Psoas muscle (tissue), 8 donors: Measurements from ENCODE around the gene VRTN. TPM values are rescaled to one million over a fixed set of nuclear protein-coding genes. Genes with fewer than 3 reads are reported as not detected.

ENCODE experiments used
- ATAC-seq, 4 donors: fragments of 200-7000 bp; cut with Tn5 transposase; one replicate each; pipeline ENCODE4 v1.9.1; 2020; ENCODE audit warnings: moderate library complexity in 3 of 4, mild to moderate bottlenecking in 2 of 4
- DNase-seq, 2 donors: peaks; one replicate each; pipeline ENCODE4 v3.0.0-alpha.2; 2020
- H3K27ac ChIP-seq: fragments of 200-600 bp; one replicate; pipeline ENCODE4 v1.8.0; 2022
- H3K27me3 ChIP-seq, 3 donors: fragments of 200-600 bp in 1 of 3; one replicate each; pipeline versions ENCODE4 v1.6.1 to v1.8.0; 2013 to 2022; ENCODE audit warnings: low read length in 2 of 3, mild to moderate bottlenecking in 2 of 3, moderate library complexity in 1 of 3; ENCODE audit not compliant: insufficient read depth in 3 of 3
- H3K36me3 ChIP-seq, 2 donors: fragments of 200-600 bp in 1 of 2; one replicate each; pipeline versions ENCODE4 v1.6.1 to v1.8.0; 2013 to 2022; ENCODE audit warnings: low read depth in 1 of 2, mild to moderate bottlenecking in 1 of 2, moderate library complexity in 1 of 2; ENCODE audit not compliant: insufficient read depth in 1 of 2
- H3K4me1 ChIP-seq: fragments of 200-600 bp; one replicate; pipeline ENCODE4 v1.8.0; 2022
- H3K4me3 ChIP-seq: fragments of 200-600 bp; one replicate; pipeline ENCODE4 v1.8.0; 2022; ENCODE audit warnings: mild to moderate bottlenecking
- H3K9me3 ChIP-seq: fragments of 200-600 bp; one replicate; pipeline ENCODE4 v1.8.0; 2022
- CTCF ChIP-seq: fragments of 200-600 bp; IDR thresholded peaks from one replicate; pipeline ENCODE4 v1.8.0; 2022; ENCODE audit warnings: antibody characterized with exemption
- WGBS, 3 donors: extraction: QIAGEN DNeasy Blood & Tissue Kit; methylation state at CpG; one replicate each; pipeline versions ENCODE4 v1.1.6 to v1.1.7; 2013; 5-methylcytosine and 5-hydroxymethylcytosine counted together
- intact Hi-C, 2 donors: fragments of 100-400 bp; cut with DNase I; formaldehyde crosslinking; loops; one replicate each; pipeline versions ENCODE4 v1.11.0 to v1.14.2; 2022
- polyA plus RNA-seq, 3 donors: library from polyadenylated mRNA; stranded (reverse); fragments of 200-250 nt; gene quantifications; one replicate each; pipeline ENCODE4 v1.2.3, GENCODE V29; 2013
- total RNA-seq, 4 donors: library from RNA; stranded (reverse); fragmentation: NEBNext Ultra II Directional in 2 of 4; extraction: Animal tissue kit (Norgen Biotek cat#: 25700) in 2 of 4; gene quantifications; one replicate each; pipeline versions ENCODE4 v1.2.1 to v1.2.4, GENCODE V29; 2021 to 2023
- donor health status: healthy with polysubstance abuse.
- donor health status: DM: no; HTN: no; CAD: no; lungs with moderate emphysema.
- donor health status: Bipolar disorder and iron deficiency.
- donor health status: healthy.
- donor health status: DM: yes; HTN: yes; CAD: no.
- donor health status: DM: no; HTN: no; CAD: no.
- donor health status: DM: no; HTN: no; CAD: no.
- donor health status: DM: yes; HTN: yes; CAD: no.

The VRTN gene
- total and polyA plus RNA-seq, 7 donors, result not detected

DNA sequence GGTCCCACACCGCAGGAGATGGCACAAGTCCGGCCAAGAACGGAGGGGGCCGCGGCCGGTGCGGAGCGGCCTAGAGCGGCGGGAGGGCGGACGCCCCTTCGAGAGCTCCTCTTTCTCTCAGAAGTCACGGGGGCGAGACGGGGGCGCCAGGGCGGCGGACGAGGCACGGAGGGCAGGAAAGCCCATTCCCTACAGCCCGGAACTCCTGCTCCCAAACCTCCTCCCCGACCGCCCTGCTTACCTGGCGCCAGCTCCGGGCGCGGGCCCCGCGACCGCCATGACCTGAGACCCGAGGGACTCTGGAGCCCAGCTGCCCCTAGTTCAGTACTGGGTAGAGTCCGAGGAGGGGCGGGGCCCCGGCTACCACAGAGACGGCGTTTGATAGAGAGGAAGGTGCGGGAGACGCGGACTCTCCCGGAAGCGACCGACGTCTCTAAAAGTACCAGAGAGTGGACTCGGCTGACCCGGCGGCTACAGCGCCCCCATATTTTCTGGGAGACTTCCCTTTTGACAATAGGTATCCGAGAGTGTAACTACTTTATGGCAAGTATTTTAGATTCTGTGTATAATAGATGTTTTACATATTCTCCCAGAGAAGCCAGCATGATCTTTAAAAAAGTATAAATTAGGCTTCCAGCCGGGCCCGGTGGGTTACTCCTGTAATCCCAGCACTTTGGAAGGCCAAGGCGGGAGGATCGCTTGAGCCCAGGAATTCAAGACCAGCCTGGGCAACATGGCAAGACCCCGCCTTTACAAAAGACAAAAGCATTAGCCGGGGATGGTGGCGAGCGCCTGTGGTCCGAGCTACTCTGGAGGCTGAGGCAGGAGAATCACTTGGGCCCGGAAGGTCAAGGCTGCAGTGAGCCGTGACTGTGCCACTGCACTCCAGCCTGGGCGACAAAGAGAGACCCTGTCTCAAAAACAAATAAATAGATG lies 45.4 kb upstream of the VRTN start, which contains the start of gene ABCD4:
TSS of gene ABCD4 (minus strand) at position 301 of the 936 bp plus-strand sequence. CDS start at position 279, 22 bp downstream.
- peak within 1 kb of the TSS; percentile 86 for H3K27ac ChIP-seq
- TF ChIP-seq CTCF, result peak; percentile 34
- WGBS, 3 donors, result 11 to 15% (median 12%) methylated on average over 53 to 61 of the region's 61 CpGs
- ATAC-seq (peak; percentile 99), DNase-seq (peak; percentile 94 to 96)
- no peaks in the 10 kb centered on the region for H3K27me3 ChIP-seq
- intact Hi-C loops, result no loop called here
- peak within 1 kb of the TSS; percentile 98 for H3K4me3 ChIP-seq
- H3K36me3 ChIP-seq, result peaks cover 0 to 16% of the 10 kb centered on the region in 2 donors
- H3K9me3 ChIP-seq, result no peaks in the 10 kb centered on the region
- H3K4me1 ChIP-seq, result peaks cover 7% of the 10 kb centered on the region

DNA sequence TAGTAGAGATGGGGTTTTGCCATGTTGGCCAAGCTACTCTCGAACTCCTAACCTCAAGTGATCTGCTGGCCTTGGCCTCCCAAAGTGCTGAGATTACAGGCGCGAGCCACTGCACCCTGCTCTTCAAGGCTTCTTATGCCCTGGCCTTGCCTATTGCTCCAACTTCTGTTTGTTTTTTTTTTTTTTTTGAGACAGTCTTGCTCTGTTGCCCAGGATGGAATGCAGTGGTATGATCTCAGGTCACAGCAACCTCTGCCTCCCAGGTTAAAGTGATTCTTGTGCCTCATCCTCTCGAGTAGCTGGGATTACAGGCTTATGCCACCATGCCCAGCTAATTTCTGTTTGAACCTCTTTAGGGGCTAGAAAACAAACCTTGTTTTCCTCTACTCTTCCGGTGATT lies 39.6 kb upstream of the VRTN start:
- 79 to 89% (median 85%) methylated on average over 5 of the region's 5 CpGs for WGBS, 3 donors
- DNase-seq (no peak), ATAC-seq (no peak)
- Histone ChIP-seq H3K27me3 (no peaks in the 10 kb centered on the region), H3K9me3 (no peaks in the 10 kb centered on the region), H3K36me3 (no peaks in the 10 kb centered on the region), H3K4me1 (no peaks in the 10 kb centered on the region), H3K27ac (no peak overlapping the region), H3K4me3 (no peak overlapping the region)
- intact Hi-C loops, result no loop called here
- no peak for TF ChIP-seq CTCF

- Histone ChIP-seq H3K27me3 (no peaks in the 10 kb centered on the region), H3K4me1 (no peaks in the 10 kb centered on the region), H3K9me3 (no peaks in the 10 kb centered on the region), H3K36me3 (no peaks in the 10 kb centered on the region), H3K4me3 (no peak overlapping the region), H3K27ac (no peak overlapping the region)
- intact Hi-C loops, result no loop called here
- WGBS, 3 donors, result 83 to 86% (median 83%) methylated on average over 8 of the region's 8 CpGs
- DNase-seq, result no peak
- no peak for ATAC-seq
- no peak for TF ChIP-seq CTCF
Observed at GRCh38 chr14:74309125-74310022, 38.9 kb upstream of the VRTN start.

GRCh38 chr14:74312161-74312560 lies 36.1 kb upstream of the VRTN start:
- intact Hi-C loops, result no loop called here
- Histone ChIP-seq H3K36me3 (no peaks in the 10 kb centered on the region), H3K27me3 (no peaks in the 10 kb centered on the region), H3K4me1 (no peaks in the 10 kb centered on the region), H3K9me3 (no peaks in the 10 kb centered on the region), H3K4me3 (no peak overlapping the region), H3K27ac (no peak overlapping the region)
- DNase-seq (no peak), ATAC-seq (no peak)
- no peak for TF ChIP-seq CTCF
- WGBS, 3 donors, result 76 to 92% (median 88%) methylated on average over 2 of the region's 2 CpGs
